GM04503 (cell line): Measurements from ENCODE around the gene SEMA4D.

Experiments
- DNase-seq: peaks from one replicate; pipeline ENCODE4 v3.0.0-alpha.2; 2012; ENCODE audit warnings: low read depth

The SEMA4D gene

DNA sequence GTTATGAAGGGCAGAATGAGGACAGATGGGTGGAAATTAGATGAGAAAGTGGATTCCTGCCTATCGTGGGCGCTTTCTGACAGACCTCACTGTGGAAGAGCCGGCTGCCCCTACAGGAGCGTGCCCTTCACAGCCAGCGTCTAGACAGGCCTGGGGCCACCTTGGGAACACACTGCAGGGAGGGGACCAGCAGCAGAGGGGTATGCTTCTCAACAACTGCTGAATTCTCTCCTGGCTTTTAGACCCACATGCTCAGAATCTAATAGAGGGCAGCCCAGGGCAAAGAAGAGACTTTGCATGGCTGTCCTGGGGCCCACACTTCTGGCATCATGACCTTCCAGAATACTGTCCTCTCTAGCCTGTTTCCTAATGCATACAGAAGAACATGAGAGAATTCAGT is 2.1 kb upstream of the SEMA4D start:
- no peak for DNase-seq

GRCh38 chr9:89498852-89499480 is 1.1 kb upstream of the SEMA4D start:
- no peak for DNase-seq

DNA sequence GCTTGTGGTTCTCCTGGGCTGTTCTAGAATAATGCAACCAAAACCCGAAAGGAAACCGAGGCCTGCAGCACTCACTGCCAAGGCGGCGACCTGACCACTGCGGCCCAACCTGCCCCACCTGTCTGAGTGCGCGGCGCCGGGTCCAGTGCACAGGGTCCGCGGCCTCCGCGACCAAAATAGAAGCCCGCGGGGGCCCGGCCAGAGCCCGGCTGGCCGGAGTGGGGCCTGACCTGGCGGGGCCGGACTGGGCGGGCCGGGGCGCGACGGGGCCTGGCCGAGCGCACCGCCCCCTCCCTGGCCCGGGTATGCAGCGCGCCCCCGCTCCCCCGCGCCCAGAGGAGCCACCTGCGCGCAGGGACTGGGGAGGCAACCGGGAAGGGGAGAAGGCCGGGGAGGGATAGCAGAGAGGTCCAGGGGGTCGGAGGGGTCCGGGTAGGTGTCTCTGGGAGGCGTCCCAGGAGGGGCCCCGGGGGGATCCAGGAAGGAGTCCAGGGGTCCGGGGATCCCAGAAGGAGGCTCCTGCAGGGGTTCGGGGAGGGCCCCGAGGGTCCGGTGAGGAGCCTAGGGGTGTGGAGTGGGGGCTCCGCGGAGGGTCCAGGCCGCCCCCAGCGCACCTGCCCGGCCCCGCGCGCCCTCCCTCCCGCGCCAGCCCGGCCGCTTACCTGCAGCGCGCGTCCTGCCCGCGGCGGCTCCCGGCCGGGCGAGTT is 503 bp downstream of the SEMA4D start:
- DNase-seq: no peak

- DNase-seq: no peak
These were observed 1.2 kb downstream of the SEMA4D start for GRCh38 chr9:89496645-89497256.

GRCh38 chr9:89495824-89496560 is 1.9 kb downstream of the SEMA4D start:
- no peak for DNase-seq

GRCh38 chr9:89494199-89494598 is 3.7 kb downstream of the SEMA4D start:
- no peak for DNase-seq

DNA sequence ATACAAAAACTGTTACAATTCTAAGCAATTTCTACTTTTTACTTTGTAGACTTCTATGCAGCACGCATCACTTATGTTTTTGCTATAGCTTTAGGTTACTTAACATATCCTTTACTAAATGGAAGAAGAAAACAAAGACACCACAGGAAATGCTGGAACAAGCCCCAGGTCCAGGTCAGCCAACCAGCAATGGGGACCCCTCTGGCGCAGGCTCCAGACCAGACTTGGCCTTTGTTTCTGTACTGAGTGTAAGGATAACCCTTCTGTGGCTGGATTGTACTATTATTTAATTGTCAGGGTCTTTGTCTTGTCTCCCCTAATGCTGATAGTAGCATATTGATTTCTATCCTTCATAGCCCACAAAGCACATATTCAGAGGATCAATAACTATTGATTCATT is 4.2 kb downstream of the SEMA4D start:
- no peak for DNase-seq

- DNase-seq: no peak
These were observed 4.7 kb downstream of the SEMA4D start for GRCh38 chr9:89493181-89493580.

DNA sequence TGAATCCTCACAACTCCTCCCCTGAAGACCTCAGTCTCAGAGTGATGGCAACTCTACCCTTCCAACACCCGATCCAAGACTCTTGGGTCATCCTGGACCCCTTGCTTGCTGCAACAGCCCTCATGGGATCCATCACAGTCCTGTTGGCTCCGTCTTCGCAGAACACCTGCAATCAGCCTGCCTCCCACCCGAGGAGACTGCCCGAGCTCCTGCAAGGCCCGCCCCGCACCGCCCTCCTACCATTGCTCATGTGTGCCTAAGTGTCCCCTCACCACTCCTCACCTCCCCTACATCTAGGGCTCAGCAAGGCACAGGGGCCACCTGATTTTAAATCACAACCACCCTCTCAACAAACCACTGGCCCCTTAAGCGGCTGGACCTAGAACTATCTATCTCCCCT is 5.3 kb downstream of the SEMA4D start:
- DNase-seq: no peak

- DNase-seq: no peak
These were observed 6.2 kb downstream of the SEMA4D start for GRCh38 chr9:89491694-89492093.

DNA sequence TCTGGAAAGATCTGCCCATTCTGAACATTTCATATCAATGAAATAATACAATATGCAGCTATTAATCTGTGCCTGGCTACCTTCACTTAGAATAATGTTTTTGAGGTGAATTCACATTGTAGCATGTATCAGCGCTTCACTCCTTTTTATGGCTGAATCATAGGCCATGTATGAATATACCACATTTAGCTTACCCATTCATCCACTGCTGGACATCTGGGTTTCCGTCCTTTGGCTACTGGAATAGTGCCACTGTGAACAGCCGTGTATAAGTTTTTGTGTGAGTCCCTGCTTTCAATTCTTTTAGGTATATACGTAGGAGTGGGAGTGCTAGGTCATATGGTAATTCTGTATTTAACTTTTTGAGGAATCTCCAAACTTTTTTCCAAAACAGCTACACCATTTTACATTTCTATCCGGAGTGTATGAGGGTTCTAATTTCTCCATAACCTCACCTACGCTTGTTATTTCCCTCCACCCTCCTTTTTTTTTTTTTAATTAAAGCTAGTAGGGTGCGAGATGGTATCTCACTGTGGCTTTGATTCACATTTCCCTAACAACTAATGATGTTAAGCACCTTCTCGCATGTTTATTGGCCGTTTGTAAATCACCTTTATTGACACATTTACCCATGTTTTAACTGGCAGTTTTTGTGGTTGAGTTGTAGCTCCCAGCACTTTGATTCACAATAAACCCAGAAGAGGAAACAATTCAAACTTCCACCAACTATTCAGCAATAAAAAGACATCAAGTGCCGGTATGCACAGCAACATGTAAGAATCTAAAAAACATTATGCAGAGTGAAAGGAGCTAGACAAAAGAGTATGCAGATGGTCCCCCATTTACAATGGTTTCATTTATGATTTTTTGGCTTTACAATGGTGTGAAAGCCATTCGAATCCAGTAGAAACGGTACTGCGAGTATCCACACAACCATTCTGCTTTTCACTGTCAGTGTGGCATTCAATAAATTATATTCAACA is 8.1 kb downstream of the SEMA4D start:
- DNase-seq: no peak

DNA sequence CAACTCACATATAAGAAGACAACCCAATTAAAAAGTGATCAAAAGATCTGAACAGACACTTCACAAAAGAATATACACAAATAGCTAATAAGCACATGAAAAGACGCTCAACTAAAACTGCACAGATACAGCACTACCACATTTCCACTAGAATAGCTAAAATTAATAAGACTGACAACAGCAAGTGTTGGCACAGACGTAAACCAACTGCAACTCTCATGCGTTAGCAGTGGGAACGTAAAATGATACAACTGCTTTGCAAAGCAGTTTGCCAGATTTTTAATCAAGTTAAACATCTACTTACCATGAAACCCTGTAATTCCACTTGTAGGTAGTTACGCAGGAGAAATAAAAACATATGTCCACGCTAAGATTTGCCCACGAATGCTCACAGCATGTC is 9.0 kb downstream of the SEMA4D start:
- no peak for DNase-seq

DNA sequence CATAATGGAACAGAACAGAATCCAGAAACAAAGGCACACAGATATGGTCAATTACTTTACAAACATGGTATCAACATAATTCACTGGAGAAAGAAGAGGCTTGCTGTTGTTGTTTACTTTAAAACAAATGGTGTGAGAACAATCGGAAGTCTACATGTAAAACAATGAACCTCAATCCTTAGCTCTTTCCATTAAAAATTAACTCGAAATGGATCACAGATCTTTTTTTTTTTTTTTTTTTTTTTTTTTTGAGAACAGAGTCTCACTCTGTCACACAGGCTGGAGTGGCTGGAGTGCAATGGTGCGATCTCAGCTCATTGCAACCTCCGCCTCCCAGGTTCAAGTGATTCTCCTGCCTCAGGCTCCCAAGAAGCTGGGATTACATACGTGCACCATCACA is 9.8 kb downstream of the SEMA4D start:
- no peak for DNase-seq

DNA sequence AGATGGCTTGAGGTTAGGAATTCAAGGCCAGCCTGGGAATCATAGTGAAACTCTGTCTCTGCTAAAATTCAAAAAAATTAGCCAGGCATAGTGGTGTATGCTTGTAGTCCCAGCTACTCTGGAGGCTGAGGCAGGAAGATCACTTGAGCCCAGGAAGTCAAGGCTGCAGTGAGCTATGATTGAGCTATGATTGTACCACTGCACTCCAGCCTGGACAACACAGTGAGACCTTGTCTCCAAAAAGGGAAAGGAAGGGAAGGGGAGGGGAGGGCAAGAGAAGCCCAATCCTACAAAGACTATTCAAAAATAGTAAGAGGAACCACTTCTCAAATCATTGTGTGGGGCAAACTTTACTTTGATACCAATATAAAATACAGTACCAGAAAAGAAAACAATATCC is 11.2 kb downstream of the SEMA4D start:
- DNase-seq: no peak

DNA sequence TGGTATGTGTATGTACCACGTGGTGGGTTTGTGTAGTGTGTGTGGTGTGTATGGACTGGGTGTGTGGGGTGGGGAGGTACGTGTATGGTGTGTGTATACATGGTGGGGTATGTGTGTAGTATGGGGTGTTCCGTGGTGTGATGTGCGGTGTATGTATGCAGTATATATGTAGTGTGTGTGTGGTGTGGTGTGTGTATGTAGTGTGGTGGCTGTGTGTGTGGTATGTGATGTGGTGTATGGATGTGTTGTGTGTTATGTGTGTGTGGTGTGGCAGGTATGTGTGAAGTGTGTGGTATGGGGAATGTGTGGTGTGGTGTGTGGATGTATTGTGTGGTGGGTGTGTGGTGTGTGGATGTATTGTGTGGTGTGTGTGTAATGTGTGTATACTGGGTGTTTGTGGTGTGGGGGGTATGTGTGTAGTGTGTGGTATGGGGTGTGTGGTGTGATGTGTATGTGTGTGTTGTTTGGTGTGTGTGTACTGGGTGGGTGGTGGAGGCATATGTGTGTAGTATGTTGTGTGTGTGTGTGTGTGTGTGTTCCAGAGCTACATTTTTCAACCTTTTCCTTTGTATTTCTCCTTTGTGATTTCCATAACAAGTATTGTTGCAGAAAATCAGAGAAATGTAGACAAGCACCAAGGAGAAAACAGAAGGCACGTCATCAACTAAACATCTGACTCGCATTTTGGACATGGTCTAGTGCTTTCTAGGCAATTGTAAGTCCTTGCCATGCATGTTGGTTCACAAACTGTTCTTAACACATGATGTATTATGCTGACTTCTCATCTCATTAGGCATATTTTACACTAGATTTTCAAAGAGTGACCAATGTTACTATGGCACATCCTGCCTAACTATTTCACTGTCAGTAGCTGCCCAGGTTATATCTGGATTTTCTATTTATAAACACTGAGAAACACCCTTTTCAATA is 13.2 kb downstream of the SEMA4D start:
- no peak for DNase-seq

GRCh38 chr9:89483592-89484474 is 14.1 kb downstream of the SEMA4D start:
- no peak for DNase-seq

DNA sequence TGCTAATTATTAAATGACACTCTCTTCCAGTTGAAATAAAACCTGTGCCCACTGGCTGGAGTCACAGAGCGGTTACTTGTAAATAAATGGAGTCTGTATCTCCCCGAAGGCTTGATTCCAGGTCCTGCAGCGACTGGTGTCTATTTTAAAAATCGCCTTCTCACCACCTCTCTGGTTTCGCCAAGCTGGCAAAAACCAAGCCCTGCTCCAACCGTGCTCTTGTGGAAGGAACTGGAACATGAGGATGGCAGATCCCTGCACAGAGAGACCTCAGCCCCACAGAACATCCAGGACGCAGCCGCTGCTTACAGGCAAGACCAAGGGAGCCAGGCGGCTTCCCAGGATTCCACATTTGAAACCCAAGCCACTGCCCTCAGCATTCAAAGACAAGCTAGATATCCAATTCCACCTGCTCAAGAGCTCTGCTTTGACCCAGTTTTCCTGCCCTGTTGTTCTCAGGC is 15.0 kb downstream of the SEMA4D start:
- no peak for DNase-seq

- DNase-seq: no peak
These were observed 15.7 kb downstream of the SEMA4D start for GRCh38 chr9:89482056-89482851.

DNA sequence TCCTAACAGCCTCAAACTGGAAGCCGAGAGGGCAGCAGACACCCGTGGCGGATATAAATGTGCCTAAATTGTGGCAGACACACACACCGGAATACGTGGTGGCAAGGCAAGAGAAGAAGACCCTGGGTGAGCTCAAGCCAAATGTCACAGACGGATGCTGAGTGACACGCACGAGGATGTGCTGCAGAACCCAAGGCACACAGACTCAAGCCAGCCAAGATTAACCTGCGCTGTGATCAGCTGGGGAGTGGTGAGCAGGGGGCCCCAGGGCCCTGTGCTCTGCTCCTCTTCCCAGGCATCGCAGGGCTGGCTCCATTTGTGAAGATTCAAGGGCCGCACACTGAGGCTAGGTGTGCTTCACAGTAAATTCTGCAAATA is 16.4 kb downstream of the SEMA4D start:
- no peak for DNase-seq
